Subcutaneous abdominal adipose tissue (tissue), 5 donors: ENCODE measurements around the gene QRFP.

ENCODE experiments used
- H3K27ac ChIP-seq: one replicate; pipeline ENCODE4 v1.7.0; 2013; ENCODE audit warnings: low read depth, mild to moderate bottlenecking, inconsistent platforms, low read length, moderate library complexity
- H3K27me3 ChIP-seq, 5 donors: one replicate each; pipeline ENCODE4 v1.7.0; 2013; ENCODE audit warnings: low read length in 5 of 5, inconsistent platforms in 1 of 5; ENCODE audit not compliant: control insufficient read depth in 5 of 5, insufficient read depth in 4 of 5
- H3K36me3 ChIP-seq, 5 donors: one replicate each; pipeline ENCODE4 v1.7.0; 2013; ENCODE audit warnings: low read length in 5 of 5; ENCODE audit not compliant: control insufficient read depth in 5 of 5, insufficient read depth in 5 of 5
- H3K4me1 ChIP-seq, 5 donors: one replicate each; pipeline ENCODE4 v1.7.0; 2013; ENCODE audit warnings: low read length in 5 of 5, mild to moderate bottlenecking in 3 of 5, moderate library complexity in 1 of 5; ENCODE audit not compliant: control insufficient read depth in 5 of 5, insufficient read depth in 5 of 5
- H3K4me3 ChIP-seq, 5 donors: one replicate each; pipeline ENCODE4 v1.7.0; 2013; ENCODE audit warnings: low read length in 5 of 5, low read depth in 1 of 5
- H3K9ac ChIP-seq, 5 donors: one replicate each; pipeline ENCODE4 v1.7.0; 2013; ENCODE audit warnings: low read length in 5 of 5, mild to moderate bottlenecking in 4 of 5, moderate library complexity in 3 of 5
- H3K9me3 ChIP-seq, 5 donors: one replicate each; pipeline ENCODE4 v1.7.0; 2013; ENCODE audit warnings: low read length in 5 of 5; ENCODE audit not compliant: control insufficient read depth in 5 of 5
- donor health status: healthy.
- donor health status: healthy.
- donor health status: healthy.
- donor health status: healthy.
- donor health status: healthy.

Gene QRFP

DNA sequence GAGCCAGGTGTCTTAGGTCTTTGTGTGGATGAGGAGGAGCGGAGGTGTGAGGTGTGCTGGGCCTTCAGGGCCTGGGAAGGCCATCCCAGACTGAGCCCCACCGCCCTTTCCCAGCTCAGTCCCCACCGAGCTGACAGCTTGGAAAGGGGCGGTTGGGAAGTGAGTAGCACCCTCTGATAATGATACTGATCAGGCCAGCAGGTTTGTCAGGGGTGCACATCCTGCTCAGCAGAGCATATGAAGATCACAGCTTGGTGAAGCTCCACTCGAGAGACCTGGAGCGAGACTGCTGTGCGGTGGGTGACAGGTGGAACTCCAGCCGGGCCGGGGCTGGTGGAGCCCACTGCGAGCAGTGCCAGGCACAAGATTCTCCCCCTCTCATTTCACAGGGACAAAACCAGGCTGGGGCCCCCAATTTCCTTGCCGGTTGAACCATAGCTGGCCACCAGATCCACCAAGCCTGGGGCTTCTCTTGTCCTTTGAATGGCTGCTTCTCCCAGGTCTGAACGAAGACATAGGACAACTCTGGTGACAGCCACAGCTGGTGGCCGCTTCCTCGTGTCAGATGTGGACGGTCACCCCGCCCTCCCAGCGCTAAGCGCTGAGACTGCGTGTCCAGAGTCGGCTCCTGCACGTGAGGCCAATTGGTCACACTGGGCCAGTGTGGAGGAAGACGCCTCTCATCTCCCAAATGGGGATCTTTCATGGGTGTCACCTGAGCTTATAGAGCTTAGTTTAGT lies 8.3 kb downstream of the QRFP start:
- Histone ChIP-seq H3K4me3 (no peak overlapping the region), H3K36me3 (peaks cover 0 to 88% (median 75%) of the 10 kb centered on the region in 5 donors), H3K4me1 (peaks cover 0 to 13% (median 10%) of the 10 kb centered on the region in 5 donors), H3K9me3 (no peaks in the 10 kb centered on the region), H3K27me3 (no peaks in the 10 kb centered on the region), H3K27ac (no peak overlapping the region), H3K9ac (no peak overlapping the region)

DNA sequence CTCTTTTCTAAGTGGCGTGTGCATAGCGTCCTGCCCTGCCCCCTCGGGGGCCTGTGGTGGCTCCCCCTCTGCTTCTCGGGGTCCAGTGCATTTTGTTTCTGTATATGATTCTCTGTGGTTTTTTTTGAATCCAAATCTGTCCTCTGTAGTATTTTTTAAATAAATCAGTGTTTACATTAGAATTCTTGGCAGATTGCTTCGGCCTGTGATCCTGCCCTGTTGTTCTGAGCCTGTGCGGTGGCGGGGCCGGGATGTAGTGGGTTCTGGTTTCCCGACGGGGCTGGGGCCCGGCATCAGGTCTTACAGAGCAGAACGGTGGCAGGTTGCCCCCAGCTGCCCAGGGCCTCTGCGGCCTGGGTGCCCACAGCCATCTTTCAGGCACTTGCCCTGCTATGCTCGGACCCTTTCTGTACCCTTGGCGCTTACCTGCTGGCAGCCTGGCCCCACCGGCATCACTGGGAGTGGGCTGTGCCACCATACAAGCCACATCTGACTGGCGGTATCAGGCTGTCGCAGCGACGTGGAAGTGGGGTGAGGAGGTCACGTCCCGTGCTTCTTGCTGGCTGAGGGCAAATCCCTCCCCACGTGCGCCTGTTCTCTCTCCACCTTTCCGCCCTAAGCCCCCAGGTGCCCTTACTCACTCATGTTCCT lies 9.0 kb downstream of the QRFP start:
- H3K4me3 ChIP-seq: no peak overlapping the region
- no peaks in the 10 kb centered on the region for H3K27me3 ChIP-seq
- H3K9ac ChIP-seq: no peak overlapping the region
- H3K9me3 ChIP-seq: no peaks in the 10 kb centered on the region
- H3K27ac ChIP-seq: no peak overlapping the region
- peaks cover 0 to 6% (median 4%) of the 10 kb centered on the region in 5 donors for H3K4me1 ChIP-seq
- H3K36me3 ChIP-seq: peaks cover 0 to 88% (median 77%) of the 10 kb centered on the region in 5 donors

DNA sequence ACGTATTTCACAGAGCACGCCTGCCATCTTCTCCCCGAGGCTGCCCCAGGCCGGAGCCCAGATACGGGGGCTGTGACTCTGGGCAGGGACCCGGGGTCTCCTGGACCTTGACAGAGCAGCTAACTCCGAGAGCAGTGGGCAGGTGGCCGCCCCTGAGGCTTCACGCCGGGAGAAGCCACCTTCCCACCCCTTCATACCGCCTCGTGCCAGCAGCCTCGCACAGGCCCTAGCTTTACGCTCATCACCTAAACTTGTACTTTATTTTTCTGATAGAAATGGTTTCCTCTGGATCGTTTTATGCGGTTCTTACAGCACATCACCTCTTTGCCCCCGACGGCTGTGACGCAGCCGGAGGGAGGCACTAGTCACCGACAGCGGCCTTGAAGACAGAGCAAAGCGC lies 9.6 kb downstream of the QRFP start:
- Histone ChIP-seq H3K27ac (no peak overlapping the region), H3K4me3 (no peak overlapping the region), H3K9ac (no peak overlapping the region), H3K9me3 (no peaks in the 10 kb centered on the region), H3K4me1 (no peaks in the 10 kb centered on the region), H3K36me3 (peaks cover 0 to 90% (median 82%) of the 10 kb centered on the region in 5 donors), H3K27me3 (no peaks in the 10 kb centered on the region)

DNA sequence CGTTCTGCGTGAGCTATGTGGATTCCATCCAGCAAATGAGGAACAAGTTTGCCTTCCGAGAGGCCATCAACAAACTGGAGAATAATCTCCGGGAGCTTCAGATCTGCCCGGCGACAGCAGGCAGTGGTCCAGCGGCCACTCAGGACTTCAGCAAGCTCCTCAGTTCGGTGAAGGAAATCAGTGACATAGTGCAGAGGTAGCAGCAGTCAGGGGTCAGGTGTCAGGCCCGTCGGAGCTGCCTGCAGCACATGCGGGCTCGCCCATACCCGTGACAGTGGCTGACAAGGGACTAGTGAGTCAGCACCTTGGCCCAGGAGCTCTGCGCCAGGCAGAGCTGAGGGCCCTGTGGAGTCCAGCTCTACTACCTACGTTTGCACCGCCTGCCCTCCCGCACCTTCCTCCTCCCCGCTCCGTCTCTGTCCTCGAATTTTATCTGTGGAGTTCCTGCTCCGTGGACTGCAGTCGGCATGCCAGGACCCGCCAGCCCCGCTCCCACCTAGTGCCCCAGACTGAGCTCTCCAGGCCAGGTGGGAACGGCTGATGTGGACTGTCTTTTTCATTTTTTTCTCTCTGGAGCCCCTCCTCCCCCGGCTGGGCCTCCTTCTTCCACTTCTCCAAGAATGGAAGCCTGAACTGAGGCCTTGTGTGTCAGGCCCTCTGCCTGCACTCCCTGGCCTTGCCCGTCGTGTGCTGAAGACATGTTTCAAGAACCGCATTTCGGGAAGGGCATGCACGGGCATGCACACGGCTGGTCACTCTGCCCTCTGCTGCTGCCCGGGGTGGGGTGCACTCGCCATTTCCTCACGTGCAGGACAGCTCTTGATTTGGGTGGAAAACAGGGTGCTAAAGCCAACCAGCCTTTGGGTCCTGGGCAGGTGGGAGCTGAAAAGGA lies 10.9 kb downstream of the QRFP start:
- H3K36me3 ChIP-seq: peaks cover 0 to 93% (median 90%) of the 10 kb centered on the region in 5 donors
- no peaks in the 10 kb centered on the region for H3K4me1 ChIP-seq
- H3K27me3 ChIP-seq: no peaks in the 10 kb centered on the region
- H3K9ac ChIP-seq: no peak overlapping the region
- no peaks in the 10 kb centered on the region for H3K9me3 ChIP-seq
- H3K27ac ChIP-seq: no peak overlapping the region
- H3K4me3 ChIP-seq: no peak overlapping the region

DNA sequence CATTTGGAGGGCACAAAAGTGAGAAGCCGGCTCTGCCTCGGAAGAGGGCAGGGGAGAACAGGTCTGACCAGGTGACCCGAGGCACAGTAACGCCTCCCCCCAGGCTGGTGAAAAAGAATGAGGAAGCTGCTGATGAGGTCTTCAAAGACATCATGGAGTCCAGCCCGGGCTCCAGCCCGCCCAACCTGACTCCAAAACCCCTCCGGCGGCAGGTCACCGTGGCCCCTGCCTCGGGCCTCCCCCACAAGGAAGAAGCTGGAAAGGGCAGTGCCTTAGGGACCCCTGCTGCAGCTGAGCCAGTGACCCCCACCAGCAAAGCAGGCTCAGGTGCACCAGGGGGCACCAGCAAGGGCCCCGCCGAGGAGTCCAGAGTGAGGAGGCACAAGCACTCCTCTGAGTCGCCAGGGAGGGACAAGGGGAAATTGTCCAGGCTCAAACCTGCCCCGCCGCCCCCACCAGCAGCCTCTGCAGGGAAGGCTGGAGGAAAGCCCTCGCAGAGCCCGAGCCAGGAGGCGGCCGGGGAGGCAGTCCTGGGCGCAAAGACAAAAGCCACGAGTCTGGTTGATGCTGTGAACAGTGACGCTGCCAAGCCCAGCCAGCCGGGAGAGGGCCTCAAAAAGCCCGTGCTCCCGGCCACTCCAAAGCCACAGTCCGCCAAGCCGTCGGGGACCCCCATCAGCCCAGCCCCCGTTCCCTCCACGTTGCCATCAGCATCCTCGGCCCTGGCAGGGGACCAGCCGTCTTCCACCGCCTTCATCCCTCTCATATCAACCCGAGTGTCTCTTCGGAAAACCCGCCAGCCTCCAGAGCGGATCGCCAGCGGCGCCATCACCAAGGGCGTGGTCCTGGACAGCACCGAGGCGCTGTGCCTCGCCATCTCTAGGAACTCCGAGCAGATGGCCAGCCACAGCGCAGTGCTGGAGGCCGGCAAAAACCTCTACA lies 11.8 kb downstream of the QRFP start:
- Histone ChIP-seq H3K4me1 (no peaks in the 10 kb centered on the region), H3K4me3 (no peak overlapping the region), H3K36me3 (peaks cover 0 to 95% (median 90%) of the 10 kb centered on the region in 5 donors), H3K9me3 (no peaks in the 10 kb centered on the region), H3K27me3 (no peaks in the 10 kb centered on the region), H3K27ac (no peak overlapping the region), H3K9ac (no peak overlapping the region)

DNA sequence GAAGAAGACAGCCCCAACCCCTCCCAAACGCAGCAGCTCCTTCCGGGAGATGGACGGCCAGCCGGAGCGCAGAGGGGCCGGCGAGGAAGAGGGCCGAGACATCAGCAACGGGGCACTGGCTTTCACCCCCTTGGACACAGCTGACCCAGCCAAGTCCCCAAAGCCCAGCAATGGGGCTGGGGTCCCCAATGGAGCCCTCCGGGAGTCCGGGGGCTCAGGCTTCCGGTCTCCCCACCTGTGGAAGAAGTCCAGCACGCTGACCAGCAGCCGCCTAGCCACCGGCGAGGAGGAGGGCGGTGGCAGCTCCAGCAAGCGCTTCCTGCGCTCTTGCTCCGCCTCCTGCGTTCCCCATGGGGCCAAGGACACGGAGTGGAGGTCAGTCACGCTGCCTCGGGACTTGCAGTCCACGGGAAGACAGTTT lies 12.5 kb downstream of the QRFP start:
- Histone ChIP-seq H3K4me1 (no peaks in the 10 kb centered on the region), H3K9me3 (no peaks in the 10 kb centered on the region), H3K9ac (no peak overlapping the region), H3K27ac (no peak overlapping the region), H3K36me3 (peaks cover 7 to 100% (median 96%) of the 10 kb centered on the region in 5 donors), H3K4me3 (no peak overlapping the region), H3K27me3 (no peaks in the 10 kb centered on the region)

DNA sequence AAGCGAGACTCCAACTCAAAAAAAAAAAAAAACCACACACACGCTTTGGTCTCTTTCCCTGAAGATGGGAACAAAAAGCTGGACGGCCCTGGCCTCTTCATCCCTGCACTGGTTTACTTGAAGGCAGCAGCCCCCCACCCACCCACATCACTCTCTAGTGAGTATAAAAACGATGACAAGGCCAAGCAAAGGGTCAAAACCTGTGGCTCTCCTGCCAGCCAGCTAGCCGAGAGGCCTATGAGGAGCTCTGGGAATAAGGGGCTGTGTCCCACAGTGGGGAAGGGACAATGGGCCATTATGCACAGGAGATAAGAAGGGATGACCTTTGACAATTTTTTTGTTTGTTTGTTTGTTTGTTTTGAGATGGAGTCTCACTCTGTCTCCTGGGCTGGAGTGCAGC lies 13.1 kb downstream of the QRFP start:
- Histone ChIP-seq H3K9me3 (no peaks in the 10 kb centered on the region), H3K9ac (no peak overlapping the region), H3K36me3 (peaks cover 10 to 100% (median 95%) of the 10 kb centered on the region in 5 donors), H3K4me1 (peaks cover 0 to 2% (median 0%) of the 10 kb centered on the region in 5 donors), H3K27ac (no peak overlapping the region), H3K27me3 (no peaks in the 10 kb centered on the region), H3K4me3 (no peak overlapping the region)

DNA sequence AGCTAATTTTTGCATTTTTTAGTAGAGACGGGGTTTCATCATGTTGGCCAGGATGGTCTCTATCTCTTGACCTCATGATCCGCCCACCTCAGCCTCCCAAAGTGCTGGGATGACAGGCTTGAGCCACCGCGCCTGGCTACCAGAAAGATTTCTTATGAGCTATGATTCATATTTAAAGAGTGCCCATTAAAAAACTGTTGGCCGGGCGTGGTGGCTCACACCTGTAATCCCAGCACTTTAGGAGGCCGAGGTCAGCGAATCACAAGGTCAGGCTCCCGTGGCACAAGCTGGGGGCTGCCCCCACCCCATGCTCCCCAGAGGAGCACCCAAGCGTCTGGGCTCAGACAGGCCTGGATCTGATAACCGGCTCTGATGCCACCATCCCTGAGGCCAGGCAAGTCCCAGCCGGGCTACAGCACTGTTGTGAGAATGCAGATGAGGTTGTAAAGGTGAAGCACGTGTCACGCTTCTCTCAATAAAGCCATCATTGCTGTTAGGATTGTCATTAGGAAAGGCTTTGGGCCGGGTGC lies 13.9 kb downstream of the QRFP start:
- H3K4me3 ChIP-seq: no peak overlapping the region

DNA sequence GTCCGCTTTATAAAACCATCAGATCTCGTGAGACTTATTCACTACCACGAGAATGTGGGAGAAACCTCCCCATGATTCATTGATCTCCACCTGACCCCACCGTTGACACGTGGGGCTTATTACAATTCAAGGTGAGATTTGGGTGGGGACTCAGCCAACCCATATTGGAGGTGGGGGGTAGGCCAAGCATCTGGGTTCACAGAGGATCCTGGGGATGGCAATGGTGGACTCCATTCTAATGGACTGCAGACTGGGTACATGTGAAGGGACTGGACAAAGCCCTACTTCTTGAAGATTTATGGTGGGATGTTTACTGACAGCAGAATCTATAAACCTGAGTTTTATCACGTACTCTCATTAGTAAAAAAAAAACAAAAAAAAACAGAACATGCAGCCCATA lies 15.1 kb downstream of the QRFP start:
- Histone ChIP-seq H3K9me3 (no peaks in the 10 kb centered on the region), H3K9ac (no peak overlapping the region), H3K36me3 (peaks cover 11 to 90% (median 85%) of the 10 kb centered on the region in 5 donors), H3K27ac (no peak overlapping the region), H3K27me3 (no peaks in the 10 kb centered on the region), H3K4me1 (peaks cover 0 to 15% (median 4%) of the 10 kb centered on the region in 5 donors), H3K4me3 (no peak overlapping the region)

More for the DNA sequence above, 13.9 kb downstream of the QRFP start:
- H3K27me3 ChIP-seq: no peaks in the 10 kb centered on the region
- peaks cover 11 to 98% (median 93%) of the 10 kb centered on the region in 5 donors for H3K36me3 ChIP-seq
- H3K9ac ChIP-seq: no peak overlapping the region
- peaks cover 0 to 5% (median 0%) of the 10 kb centered on the region in 5 donors for H3K4me1 ChIP-seq
- H3K27ac ChIP-seq: no peak overlapping the region
- no peaks in the 10 kb centered on the region for H3K9me3 ChIP-seq
